ENCODE measurements around the gene VOPP1. TPM values are rescaled to one million over a fixed set of nuclear protein-coding genes. Genes with fewer than 3 reads are reported as not detected.

VOPP1 gene
- total and polyA plus RNA-seq, 2 donors (not counting 3 experiments of a cell fraction or from before 2014, with no cell fraction given) = 85.6 to 154 TPM

GRCh38 chr7:55432939-55433784 lies 139.1 kb downstream of the VOPP1 start:
- Histone ChIP-seq H3K36me3 (ENCODE audit: control insufficient read depth in 2 of 2, extremely low read depth in 1 of 2, insufficient read depth in 2 of 2, low read length in 2 of 2) (no peaks in the 10 kb centered on the region), H3K4me1 (ENCODE audit: control insufficient read depth, extremely low read depth, insufficient read depth, low read length) (no peaks in the 10 kb centered on the region), H3K79me2 (ENCODE audit: control insufficient read depth, insufficient read depth, low read length) (no peaks in the 10 kb centered on the region), H3K27me3 (ENCODE audit: control insufficient read depth in 2 of 2, insufficient read depth in 2 of 2, low read length in 2 of 2) (no peaks in the 10 kb centered on the region), H4K20me1 (replicated peaks; ENCODE audit: control insufficient read depth, extremely low read depth, insufficient read depth, low read length) (no peaks in the 10 kb centered on the region), H3K4me2 (ENCODE audit: insufficient read depth, low read length) (no peak overlapping the region), H3K9me1 (replicated peaks; ENCODE audit: control insufficient read depth, extremely low read depth, insufficient read depth, low read length) (no peaks in the 10 kb centered on the region), H2AFZ (ENCODE audit: low read depth, low read length) (no peak overlapping the region), H3K9me3 (replicated peaks; ENCODE audit: control insufficient read depth, insufficient read depth, low read length) (no peaks in the 10 kb centered on the region), H3K27ac (ENCODE audit: insufficient read depth, low read depth, low read length) (no peak overlapping the region), H3K4me3 (replicated peaks in 1 of 3; ENCODE audit: insufficient read depth in 1 of 3, low read depth in 1 of 3, low read length in 3 of 3) (no peak overlapping the region), H3K9ac (replicated peaks; ENCODE audit: extremely low read depth, insufficient read depth, low read length) (no peak overlapping the region)
- FAIRE-seq (no peak), DNase-seq (ENCODE audit: low read depth, low spot score) (peak; percentile 36)
- ChIA-PET CTCF (interaction anchor here (0.6 to 1.9 kb wide), 7 partner anchors 9 to 165 kb away, joined by 3 to 12 read pairs (median 7); no protein-coding TSS in a partner anchor), POLR2A (no interaction called here)
- no peak for TF ChIP-seq EZH2 (IDR thresholded peaks at IDR 0.05; ENCODE audit: borderline replicate concordance, low read depth, low read length, severe bottlenecking)
- TF ChIP-seq, protein P1, sequence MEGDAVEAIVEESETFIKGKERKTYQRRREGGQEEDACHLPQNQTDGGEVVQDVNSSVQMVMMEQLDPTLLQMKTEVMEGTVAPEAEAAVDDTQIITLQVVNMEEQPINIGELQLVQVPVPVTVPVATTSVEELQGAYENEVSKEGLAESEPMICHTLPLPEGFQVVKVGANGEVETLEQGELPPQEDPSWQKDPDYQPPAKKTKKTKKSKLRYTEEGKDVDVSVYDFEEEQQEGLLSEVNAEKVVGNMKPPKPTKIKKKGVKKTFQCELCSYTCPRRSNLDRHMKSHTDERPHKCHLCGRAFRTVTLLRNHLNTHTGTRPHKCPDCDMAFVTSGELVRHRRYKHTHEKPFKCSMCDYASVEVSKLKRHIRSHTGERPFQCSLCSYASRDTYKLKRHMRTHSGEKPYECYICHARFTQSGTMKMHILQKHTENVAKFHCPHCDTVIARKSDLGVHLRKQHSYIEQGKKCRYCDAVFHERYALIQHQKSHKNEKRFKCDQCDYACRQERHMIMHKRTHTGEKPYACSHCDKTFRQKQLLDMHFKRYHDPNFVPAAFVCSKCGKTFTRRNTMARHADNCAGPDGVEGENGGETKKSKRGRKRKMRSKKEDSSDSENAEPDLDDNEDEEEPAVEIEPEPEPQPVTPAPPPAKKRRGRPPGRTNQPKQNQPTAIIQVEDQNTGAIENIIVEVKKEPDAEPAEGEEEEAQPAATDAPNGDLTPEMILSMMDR (IDR thresholded peaks at IDR 0.05; ENCODE audit: extremely low read depth in 1 of 2, insufficient read depth in 1 of 2, low read depth in 1 of 2, low read length in 2 of 2) = peak; percentile 32 to 34
- dilution Hi-C loops (cut with MboI; ENCODE audit: extremely low pct_ligation_motif_present, low sequenced_read_pairs) = no loop called here
- BruUV-seq (replicated peaks) = no TSS peak
- intact Hi-C loops (cut with micrococcal nuclease) = loop anchor here (1.0 kb wide), 1 partner anchor 165 kb away; no protein-coding TSS in a partner anchor

DNA sequence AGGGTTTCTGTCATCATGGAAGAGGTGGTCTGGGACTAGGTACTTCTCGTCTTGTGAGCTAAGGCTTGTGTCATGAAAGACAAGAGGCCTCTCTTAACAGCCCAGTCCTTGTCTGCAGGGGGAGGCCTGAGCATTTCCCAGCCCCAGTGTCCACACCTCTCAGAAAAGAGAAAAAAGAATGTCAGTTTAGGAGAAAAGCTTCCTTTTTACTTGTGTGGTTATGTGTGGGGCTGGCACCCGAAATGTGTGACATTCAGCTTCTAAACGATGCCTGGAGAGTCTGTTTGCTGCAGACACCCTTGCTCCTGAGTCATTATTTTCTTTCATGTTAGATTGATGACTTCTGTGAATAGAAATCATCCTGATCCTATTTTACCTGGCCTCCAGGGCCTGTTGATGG lies 139.8 kb downstream of the VOPP1 start:
- H3K9ac ChIP-seq (replicated peaks; ENCODE audit: extremely low read depth, insufficient read depth, low read length) = no peak overlapping the region
- intact Hi-C loops (cut with micrococcal nuclease) = no loop called here
- no peaks in the 10 kb centered on the region for H3K27me3 ChIP-seq (ENCODE audit: control insufficient read depth in 2 of 2, insufficient read depth in 2 of 2, low read length in 2 of 2)
- TF ChIP-seq GATA2 (IDR thresholded peaks at IDR 0.05; ENCODE audit: insufficient read depth, insufficient read length, low read depth, low read length) (no peak), JUN (IDR thresholded peaks at IDR 0.05; ENCODE audit: borderline replicate concordance, insufficient read depth, insufficient read length, low read depth) (no peak), POLR2AphosphoS5 (IDR thresholded peaks at IDR 0.05; ENCODE audit: insufficient read depth, low read depth, low read length) (no peak), POLR2A (IDR thresholded peaks at IDR 0.05; ENCODE audit: low read depth, low read length) (no peak), FOS (IDR thresholded peaks at IDR 0.05; ENCODE audit: borderline replicate concordance, insufficient read depth, low read length) (no peak)
- TF ChIP-seq, protein P1 (IDR thresholded peaks at IDR 0.05; ENCODE audit: extremely low read depth in 1 of 2, insufficient read depth in 1 of 2, low read depth in 1 of 2, low read length in 2 of 2) = no peak
- TF ChIP-seq, protein P2, sequence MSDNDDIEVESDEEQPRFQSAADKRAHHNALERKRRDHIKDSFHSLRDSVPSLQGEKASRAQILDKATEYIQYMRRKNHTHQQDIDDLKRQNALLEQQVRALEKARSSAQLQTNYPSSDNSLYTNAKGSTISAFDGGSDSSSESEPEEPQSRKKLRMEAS (IDR thresholded peaks at IDR 0.05; ENCODE audit: insufficient read depth, insufficient read length) = no peak
- no peak overlapping the region for H3K4me2 ChIP-seq (ENCODE audit: insufficient read depth, low read length)
- no peak overlapping the region for H3K27ac ChIP-seq (ENCODE audit: insufficient read depth, low read depth, low read length)
- ChIA-PET CTCF (interaction anchor here (0.6 to 1.9 kb wide), 4 partner anchors 8 to 161 kb away, joined by 3 to 9 read pairs (median 6); no protein-coding TSS in a partner anchor), POLR2A (no interaction called here)
- FAIRE-seq (no peak), DNase-seq (ENCODE audit: low read depth, low spot score) (no peak)
- BruUV-seq (replicated peaks) = no TSS peak
- dilution Hi-C loops (cut with MboI; ENCODE audit: extremely low pct_ligation_motif_present, low sequenced_read_pairs) = no loop called here
- H3K4me1 ChIP-seq (ENCODE audit: control insufficient read depth, extremely low read depth, insufficient read depth, low read length) = no peaks in the 10 kb centered on the region
- no peaks in the 10 kb centered on the region for H3K79me2 ChIP-seq (ENCODE audit: control insufficient read depth, insufficient read depth, low read length)
- H3K36me3 ChIP-seq (ENCODE audit: control insufficient read depth in 2 of 2, extremely low read depth in 1 of 2, insufficient read depth in 2 of 2, low read length in 2 of 2) = no peaks in the 10 kb centered on the region
- H3K9me1 ChIP-seq (replicated peaks; ENCODE audit: control insufficient read depth, extremely low read depth, insufficient read depth, low read length) = no peaks in the 10 kb centered on the region
- H3K9me3 ChIP-seq (replicated peaks; ENCODE audit: control insufficient read depth, insufficient read depth, low read length) = no peaks in the 10 kb centered on the region
- no peak overlapping the region for H3K4me3 ChIP-seq (replicated peaks in 1 of 3; ENCODE audit: insufficient read depth in 1 of 3, low read depth in 1 of 3, low read length in 3 of 3)
- H2AFZ ChIP-seq (ENCODE audit: low read depth, low read length) = no peak overlapping the region
- no peaks in the 10 kb centered on the region for H4K20me1 ChIP-seq (replicated peaks; ENCODE audit: control insufficient read depth, extremely low read depth, insufficient read depth, low read length)
